ENCODE data around the gene CHPT1.

CHPT1 gene

GRCh38 chr12:101697197-101697929 is at the start of gene CHPT1:
Gene CHPT1, plus strand, starts transcription at chr12:101697640. Its CDS starts 222 bp downstream, at chr12:101697862.
- peak within 1 kb of the TSS; percentile 87 for H3K27ac ChIP-seq (ENCODE audit: low read depth, low read length, poor library complexity, severe bottlenecking)
- peaks cover 43% of the 10 kb centered on the region for H3K4me1 ChIP-seq (ENCODE audit: insufficient read depth, low read length, severe bottlenecking)
- H3K36me3 ChIP-seq (ENCODE audit: insufficient read depth, low read length): peaks cover 4% of the 10 kb centered on the region; the same call in 1 of the 2 replicates
- H2AFZ ChIP-seq (ENCODE audit: low read length): peak within 1 kb of the TSS; percentile 36; the same call in 1 of the 2 replicates
- peak within 1 kb of the TSS; percentile 89 for H3K4me3 ChIP-seq (ENCODE audit: low read depth, low read length, poor library complexity, severe bottlenecking)
- no peaks in the 10 kb centered on the region for H3K27me3 ChIP-seq (ENCODE audit: insufficient read depth, low read length)
- H3K9ac ChIP-seq (ENCODE audit: low read length): peak within 1 kb of the TSS; percentile 88
- H3K4me2 ChIP-seq (ENCODE audit: low read length): peak within 1 kb of the TSS; percentile 87
- no peak for TF ChIP-seq EZH2 (IDR thresholded peaks at IDR 0.05; ENCODE audit: borderline replicate concordance, low read length)
- TF ChIP-seq, protein P1, sequence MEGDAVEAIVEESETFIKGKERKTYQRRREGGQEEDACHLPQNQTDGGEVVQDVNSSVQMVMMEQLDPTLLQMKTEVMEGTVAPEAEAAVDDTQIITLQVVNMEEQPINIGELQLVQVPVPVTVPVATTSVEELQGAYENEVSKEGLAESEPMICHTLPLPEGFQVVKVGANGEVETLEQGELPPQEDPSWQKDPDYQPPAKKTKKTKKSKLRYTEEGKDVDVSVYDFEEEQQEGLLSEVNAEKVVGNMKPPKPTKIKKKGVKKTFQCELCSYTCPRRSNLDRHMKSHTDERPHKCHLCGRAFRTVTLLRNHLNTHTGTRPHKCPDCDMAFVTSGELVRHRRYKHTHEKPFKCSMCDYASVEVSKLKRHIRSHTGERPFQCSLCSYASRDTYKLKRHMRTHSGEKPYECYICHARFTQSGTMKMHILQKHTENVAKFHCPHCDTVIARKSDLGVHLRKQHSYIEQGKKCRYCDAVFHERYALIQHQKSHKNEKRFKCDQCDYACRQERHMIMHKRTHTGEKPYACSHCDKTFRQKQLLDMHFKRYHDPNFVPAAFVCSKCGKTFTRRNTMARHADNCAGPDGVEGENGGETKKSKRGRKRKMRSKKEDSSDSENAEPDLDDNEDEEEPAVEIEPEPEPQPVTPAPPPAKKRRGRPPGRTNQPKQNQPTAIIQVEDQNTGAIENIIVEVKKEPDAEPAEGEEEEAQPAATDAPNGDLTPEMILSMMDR (IDR thresholded peaks at IDR 0.05; ENCODE audit: low read length): no peak
- H3K9me3 ChIP-seq (ENCODE audit: low read length): 0 out of 2 replicates have a peak, but pooled peaks cover 3% of the 10 kb centered on the region
- H3K9me2 ChIP-seq (ENCODE audit: low read depth, low read length): no peaks in the 10 kb centered on the region
- peaks cover 41% of the 10 kb centered on the region for H3K79me2 ChIP-seq (ENCODE audit: insufficient read depth, low read length)
- no peaks in the 10 kb centered on the region for H3F3A ChIP-seq (ENCODE audit: insufficient read depth, low read length)
- no peaks in the 10 kb centered on the region for H4K20me1 ChIP-seq (ENCODE audit: insufficient read depth, low read length)

- Histone ChIP-seq H2AFZ (ENCODE audit: low read length) (no peak overlapping the region), H3K27ac (ENCODE audit: low read depth, low read length, poor library complexity, severe bottlenecking) (no peak overlapping the region), H4K20me1 (ENCODE audit: insufficient read depth, low read length) (no peaks in the 10 kb centered on the region), H3K27me3 (ENCODE audit: insufficient read depth, low read length) (no peaks in the 10 kb centered on the region), H3K4me2 (ENCODE audit: low read length) (no peak overlapping the region), H3K4me1 (ENCODE audit: insufficient read depth, low read length, severe bottlenecking) (no peaks in the 10 kb centered on the region), H3K79me2 (ENCODE audit: insufficient read depth, low read length) (no peaks in the 10 kb centered on the region), H3K9me3 (ENCODE audit: low read length) (no peaks in the 10 kb centered on the region), H3K9ac (ENCODE audit: low read length) (no peak overlapping the region), H3K4me3 (ENCODE audit: low read depth, low read length, poor library complexity, severe bottlenecking) (no peak overlapping the region), H3F3A (ENCODE audit: insufficient read depth, low read length) (0 out of 2 replicates have a peak, but pooled peaks cover 3% of the 10 kb centered on the region), H3K9me2 (ENCODE audit: low read depth, low read length) (no peaks in the 10 kb centered on the region), H3K36me3 (ENCODE audit: insufficient read depth, low read length) (no peaks in the 10 kb centered on the region)
- TF ChIP-seq, protein P1 (IDR thresholded peaks at IDR 0.05; ENCODE audit: low read length): no peak
- TF ChIP-seq EZH2 (IDR thresholded peaks at IDR 0.05; ENCODE audit: borderline replicate concordance, low read length): no peak
These were observed 49.7 kb upstream of the CHPT1 start for GRCh38 chr12:101647711-101648110.

DNA sequence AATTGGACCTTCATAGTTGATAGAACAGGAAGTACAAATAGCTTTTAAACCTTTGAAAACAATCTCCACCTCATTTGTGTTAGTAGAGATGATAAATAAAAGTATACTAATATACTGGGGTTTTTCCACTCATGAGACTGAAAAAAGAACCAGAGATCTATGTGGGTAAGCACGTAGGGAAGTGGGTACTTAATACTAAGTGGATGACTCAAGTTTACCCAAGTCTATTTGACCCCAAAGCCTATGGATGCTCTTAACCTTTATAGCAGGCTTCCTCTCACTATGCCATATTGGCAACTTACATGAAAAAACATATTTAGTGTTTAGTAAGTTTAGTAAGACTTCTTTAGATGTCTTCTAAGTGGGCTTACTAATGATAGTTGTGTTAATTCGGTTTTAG is 49.2 kb upstream of the CHPT1 start:
- Histone ChIP-seq H3K4me3 (ENCODE audit: low read depth, low read length, poor library complexity, severe bottlenecking) (no peak overlapping the region), H3K9ac (ENCODE audit: low read length) (no peak overlapping the region), H3K79me2 (ENCODE audit: insufficient read depth, low read length) (no peaks in the 10 kb centered on the region), H4K20me1 (ENCODE audit: insufficient read depth, low read length) (no peaks in the 10 kb centered on the region), H3K9me3 (ENCODE audit: low read length) (no peaks in the 10 kb centered on the region), H3K4me1 (ENCODE audit: insufficient read depth, low read length, severe bottlenecking) (no peaks in the 10 kb centered on the region), H3K9me2 (ENCODE audit: low read depth, low read length) (no peaks in the 10 kb centered on the region), H3K27me3 (ENCODE audit: insufficient read depth, low read length) (no peaks in the 10 kb centered on the region), H3K36me3 (ENCODE audit: insufficient read depth, low read length) (no peaks in the 10 kb centered on the region), H2AFZ (ENCODE audit: low read length) (no peak overlapping the region), H3K27ac (ENCODE audit: low read depth, low read length, poor library complexity, severe bottlenecking) (no peak overlapping the region), H3F3A (ENCODE audit: insufficient read depth, low read length) (0 out of 2 replicates have a peak, but pooled peaks cover 3% of the 10 kb centered on the region), H3K4me2 (ENCODE audit: low read length) (no peak overlapping the region)
- no peak for TF ChIP-seq EZH2 (IDR thresholded peaks at IDR 0.05; ENCODE audit: borderline replicate concordance, low read length)
- TF ChIP-seq, protein P1 (IDR thresholded peaks at IDR 0.05; ENCODE audit: low read length): no peak

Data from OCI-LY1 (cell line).